Osteoblast (primary cell): ENCODE results near the gene ACBD4. TPM values are rescaled to one million over a fixed set of nuclear protein-coding genes. Genes with fewer than 3 reads are reported as not detected.

ENCODE experiments used
- DNase-seq: peaks from one replicate; pipeline ENCODE4 v3.0.0; 2011; ENCODE audit warnings: low spot score, mixed read lengths; ENCODE audit not compliant: insufficient read length; ENCODE audit errors: missing footprints
- H2AFZ ChIP-seq: 2 replicates; pipeline ENCODE4 v1.6.0; 2011; ENCODE audit warnings: mild to moderate bottlenecking, low read length
- H3K27ac ChIP-seq: 2 replicates; pipeline ENCODE4 v1.5.1; 2011; ENCODE audit warnings: mild to moderate bottlenecking, low read depth, low read length, moderate library complexity
- H3K27me3 ChIP-seq: 2 replicates; pipeline ENCODE4 v1.6.0; 2012; ENCODE audit warnings: mild to moderate bottlenecking, control low read depth, inconsistent platforms, low read length, moderate library complexity; ENCODE audit not compliant: insufficient read depth
- H3K36me3 ChIP-seq: 2 replicates; pipeline ENCODE4 v1.5.1; 2011; ENCODE audit warnings: mild to moderate bottlenecking, low read length, control low read depth, moderate library complexity; ENCODE audit not compliant: insufficient read depth
- H3K4me1 ChIP-seq: 2 replicates; pipeline ENCODE4 v1.5.1; 2011; ENCODE audit warnings: mild to moderate bottlenecking, low read length, control low read depth, moderate library complexity; ENCODE audit not compliant: insufficient read depth
- H3K4me2 ChIP-seq: 2 replicates; pipeline ENCODE4 v1.6.0; 2011; ENCODE audit warnings: mild to moderate bottlenecking, low read length; ENCODE audit not compliant: insufficient read depth
- H3K4me3 ChIP-seq: fragments of 200-600 bp; sonication (generic); 3 replicates; pipeline ENCODE4 v1.5.1; 2012; ENCODE audit warnings: mild to moderate bottlenecking, low read length, inconsistent platforms; ENCODE audit not compliant: insufficient read depth
- H3K79me2 ChIP-seq: 2 replicates; pipeline ENCODE4 v1.6.0; 2012; ENCODE audit warnings: mild to moderate bottlenecking, low read length, control low read depth, inconsistent platforms; ENCODE audit not compliant: insufficient read depth
- H3K9me3 ChIP-seq: 2 replicates; pipeline ENCODE4 v1.5.1; 2011; ENCODE audit warnings: low read depth, low read length, control low read depth
- H4K20me1 ChIP-seq: 2 replicates; pipeline ENCODE4 v1.6.0; 2012; ENCODE audit warnings: mild to moderate bottlenecking, low read length, control low read depth; ENCODE audit not compliant: insufficient read depth
- total RNA-seq: library from RNA; depleted of rRNA; stranded (reverse); fragments of >200 nt; gene quantifications from 2 replicates; pipeline ENCODE4 v1.2.3, GENCODE V29; 2012
- TF ChIP-seq, protein P1 (sequence below): IDR thresholded peaks from 2 replicates; pipeline ENCODE4 v1.5.1; 2011; ENCODE audit warnings: mild to moderate bottlenecking, low read depth, low read length, moderate library complexity; ENCODE audit errors: extremely low read depth

The ACBD4 gene
- total RNA-seq, 1 donor: 4.7 TPM

- H2AFZ ChIP-seq: no peak overlapping the region
- peaks cover 13% of the 10 kb centered on the region for H3K4me1 ChIP-seq
- H4K20me1 ChIP-seq: no peaks in the 10 kb centered on the region
- no peaks in the 10 kb centered on the region for H3K36me3 ChIP-seq
- TF ChIP-seq, protein P1, sequence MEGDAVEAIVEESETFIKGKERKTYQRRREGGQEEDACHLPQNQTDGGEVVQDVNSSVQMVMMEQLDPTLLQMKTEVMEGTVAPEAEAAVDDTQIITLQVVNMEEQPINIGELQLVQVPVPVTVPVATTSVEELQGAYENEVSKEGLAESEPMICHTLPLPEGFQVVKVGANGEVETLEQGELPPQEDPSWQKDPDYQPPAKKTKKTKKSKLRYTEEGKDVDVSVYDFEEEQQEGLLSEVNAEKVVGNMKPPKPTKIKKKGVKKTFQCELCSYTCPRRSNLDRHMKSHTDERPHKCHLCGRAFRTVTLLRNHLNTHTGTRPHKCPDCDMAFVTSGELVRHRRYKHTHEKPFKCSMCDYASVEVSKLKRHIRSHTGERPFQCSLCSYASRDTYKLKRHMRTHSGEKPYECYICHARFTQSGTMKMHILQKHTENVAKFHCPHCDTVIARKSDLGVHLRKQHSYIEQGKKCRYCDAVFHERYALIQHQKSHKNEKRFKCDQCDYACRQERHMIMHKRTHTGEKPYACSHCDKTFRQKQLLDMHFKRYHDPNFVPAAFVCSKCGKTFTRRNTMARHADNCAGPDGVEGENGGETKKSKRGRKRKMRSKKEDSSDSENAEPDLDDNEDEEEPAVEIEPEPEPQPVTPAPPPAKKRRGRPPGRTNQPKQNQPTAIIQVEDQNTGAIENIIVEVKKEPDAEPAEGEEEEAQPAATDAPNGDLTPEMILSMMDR: no peak
- H3K4me2 ChIP-seq: no peak overlapping the region
- H3K9me3 ChIP-seq: no peaks in the 10 kb centered on the region
- DNase-seq: peak; percentile 65
- no peaks in the 10 kb centered on the region for H3K27me3 ChIP-seq
- no peak overlapping the region for H3K4me3 ChIP-seq
- H3K27ac ChIP-seq: no peak overlapping the region
- peaks cover 3% of the 10 kb centered on the region for H3K79me2 ChIP-seq
These were observed 3.5 kb downstream of the ACBD4 start for GRCh38 chr17:45138911-45139532.

DNA sequence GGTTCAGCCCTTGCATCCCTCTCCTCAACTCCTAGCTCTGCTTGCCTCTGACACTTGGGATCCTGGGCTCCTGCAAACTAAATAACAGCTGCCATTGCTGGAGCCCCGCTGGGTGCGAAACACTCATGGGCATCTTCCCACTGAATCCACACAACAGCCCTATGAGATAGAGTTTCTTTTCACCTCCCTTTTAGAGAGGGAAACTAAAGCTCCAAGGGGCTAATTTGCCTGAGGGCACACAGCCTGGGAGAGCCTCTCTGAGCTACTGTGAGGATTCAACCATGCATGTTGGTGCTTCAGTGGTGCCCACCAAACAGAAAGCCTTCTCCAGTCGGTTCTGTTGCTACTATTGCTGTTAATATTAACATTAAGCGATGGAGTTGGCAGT is 4.0 kb downstream of the ACBD4 start:
- no peaks in the 10 kb centered on the region for H4K20me1 ChIP-seq
- no peak for DNase-seq
- no peak overlapping the region for H2AFZ ChIP-seq
- H3K27ac ChIP-seq: no peak overlapping the region
- no peaks in the 10 kb centered on the region for H3K27me3 ChIP-seq
- H3K4me1 ChIP-seq: peaks cover 16% of the 10 kb centered on the region
- H3K36me3 ChIP-seq: no peaks in the 10 kb centered on the region
- H3K4me3 ChIP-seq: no peak overlapping the region
- H3K9me3 ChIP-seq: no peaks in the 10 kb centered on the region
- peaks cover 3% of the 10 kb centered on the region for H3K79me2 ChIP-seq
- TF ChIP-seq, protein P1: no peak
- H3K4me2 ChIP-seq: no peak overlapping the region

- H3K27ac ChIP-seq: peak overlapping the region; percentile 81
- H2AFZ ChIP-seq: peak overlapping the region; percentile 77
- no peaks in the 10 kb centered on the region for H3K36me3 ChIP-seq
- no peaks in the 10 kb centered on the region for H3K9me3 ChIP-seq
- TF ChIP-seq, protein P1: no peak
- H3K27me3 ChIP-seq: no peaks in the 10 kb centered on the region
- H3K4me2 ChIP-seq: peak overlapping the region; percentile 80
- no peak for DNase-seq
- H3K79me2 ChIP-seq: no peaks in the 10 kb centered on the region
- H3K4me3 ChIP-seq: peak overlapping the region; percentile 73
- no peaks in the 10 kb centered on the region for H4K20me1 ChIP-seq
- peaks cover 25% of the 10 kb centered on the region for H3K4me1 ChIP-seq
These were observed 7.7 kb downstream of the ACBD4 start for GRCh38 chr17:45143094-45143670.

DNA sequence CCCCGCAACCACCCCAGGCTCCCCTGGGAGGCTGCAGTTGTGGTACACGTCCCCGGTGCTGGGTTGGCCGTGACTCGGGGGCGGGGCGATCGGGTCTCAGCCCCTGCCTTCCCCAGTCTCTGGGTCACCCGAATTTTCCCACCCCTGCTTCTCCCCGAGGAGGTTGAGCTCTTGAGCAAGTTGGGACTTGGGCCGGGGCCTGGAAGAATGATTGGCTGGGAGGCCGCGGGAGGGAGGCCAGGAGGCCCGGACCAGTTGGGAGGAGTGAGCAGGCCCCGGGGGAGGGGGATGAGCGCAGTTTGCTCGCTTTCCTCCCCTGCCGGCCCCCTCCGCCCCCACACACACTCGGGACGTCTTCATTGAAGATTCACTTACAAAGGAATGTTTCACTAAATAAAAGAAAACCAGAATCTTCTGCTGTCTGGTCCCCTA is 8.3 kb downstream of the ACBD4 start:
- Histone ChIP-seq H3K27ac (peak overlapping the region; percentile 81), H3K27me3 (no peaks in the 10 kb centered on the region), H3K4me1 (peaks cover 25% of the 10 kb centered on the region), H4K20me1 (peaks cover 1% of the 10 kb centered on the region), H2AFZ (peak overlapping the region; percentile 77), H3K9me3 (no peaks in the 10 kb centered on the region), H3K4me2 (peak overlapping the region; percentile 80), H3K36me3 (no peaks in the 10 kb centered on the region), H3K4me3 (peak overlapping the region; percentile 73), H3K79me2 (no peaks in the 10 kb centered on the region)
- TF ChIP-seq, protein P1: no peak
- peak; percentile 99 for DNase-seq
